Activated CD8-positive, alpha-beta memory T cell treated with anti-CD3 and anti-CD28 coated beads, Interleukin-2, amount 50 U/mL, for 1 hour (primary cell): ENCODE results near the gene LPAR3.

Source experiments
- DNase-seq: peaks from one replicate; pipeline ENCODE4 v3.0.0-alpha.2; 2020; ENCODE audit errors: extremely low read depth

LPAR3 gene

DNA sequence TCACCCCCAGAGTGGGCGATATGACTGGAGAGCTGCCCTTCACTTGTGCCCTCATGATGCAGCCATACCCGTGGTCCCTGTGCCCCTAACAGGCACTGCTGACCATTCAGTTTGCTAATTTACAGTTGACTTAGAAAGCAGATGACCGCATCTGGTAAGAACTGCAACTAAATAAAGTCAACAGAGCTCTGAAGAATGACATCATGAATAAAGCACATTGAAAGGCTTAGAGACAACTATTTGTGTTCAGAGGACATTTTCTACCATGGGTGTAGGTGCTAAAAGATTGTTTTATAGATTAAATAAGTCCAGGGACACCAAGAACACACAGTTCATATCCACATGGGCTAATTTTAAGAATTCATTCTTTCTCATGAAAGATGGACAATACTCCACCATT, 65.5 kb downstream of the LPAR3 start:
- DNase-seq, result no peak

DNA sequence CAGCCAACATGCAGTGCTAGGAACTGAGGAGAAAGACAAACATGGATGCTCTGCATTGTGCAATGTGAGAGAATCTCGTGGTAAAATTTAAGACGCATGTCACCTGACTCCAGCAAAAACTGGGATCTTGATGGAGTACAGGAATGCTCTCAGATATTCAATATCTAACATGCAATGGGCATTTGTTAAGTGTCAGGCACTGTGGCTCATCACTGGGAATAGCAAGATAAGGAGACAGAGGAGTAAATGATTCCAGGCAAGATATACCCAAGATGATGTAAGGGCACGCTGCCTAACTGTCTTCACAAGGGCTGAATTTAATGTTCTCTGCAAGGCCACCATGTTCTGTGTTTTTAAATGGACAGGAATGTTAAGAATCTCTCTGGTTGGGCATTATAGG, 67.8 kb downstream of the LPAR3 start:
- no peak for DNase-seq

- DNase-seq, result no peak
Measured at GRCh38 chr1:84823991-84824390, 69.0 kb downstream of the LPAR3 start.

GRCh38 chr1:84823511-84823910, 69.5 kb downstream of the LPAR3 start:
- no peak for DNase-seq

DNA sequence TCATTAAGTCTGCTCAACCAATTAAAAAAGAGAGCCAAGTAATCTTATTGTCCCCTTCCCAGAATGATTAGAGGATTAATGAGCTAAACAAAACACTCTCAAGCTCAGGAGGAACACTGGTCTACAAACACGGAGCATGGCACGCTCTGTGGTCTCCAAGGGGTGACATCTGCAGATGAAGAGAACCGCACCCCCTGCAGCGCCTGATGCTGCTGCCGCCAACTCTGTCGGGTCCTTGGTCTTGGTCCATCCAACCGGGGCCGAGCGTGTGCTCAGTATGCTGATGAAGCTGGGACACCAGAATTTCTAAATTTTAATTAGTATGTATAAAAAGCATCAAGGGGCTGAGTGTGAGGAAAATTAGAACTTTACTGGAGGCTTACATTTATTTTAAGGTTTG, 82.7 kb downstream of the LPAR3 start:
- no peak for DNase-seq

GRCh38 chr1:84809023-84809422, 84.0 kb downstream of the LPAR3 start:
- DNase-seq, result no peak

DNA sequence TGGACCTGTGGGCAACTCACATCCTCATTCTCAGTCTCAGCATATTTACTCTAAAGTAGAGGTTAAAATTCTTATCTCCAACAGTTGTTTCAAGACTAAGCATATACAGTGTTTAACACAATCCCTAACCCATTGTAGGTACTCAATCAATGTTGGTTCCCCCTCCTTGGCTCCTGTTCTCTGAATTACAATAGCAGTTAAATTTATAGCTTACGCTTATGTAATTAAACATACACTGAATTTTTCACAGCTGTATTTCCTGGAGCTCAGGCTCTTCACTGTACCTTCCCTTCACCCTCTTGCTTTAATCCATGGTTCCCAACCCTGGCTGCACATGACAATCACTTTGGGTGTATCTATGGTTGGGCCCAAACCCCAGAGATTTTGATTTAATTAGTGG, 89.4 kb downstream of the LPAR3 start:
- DNase-seq, result no peak

DNA sequence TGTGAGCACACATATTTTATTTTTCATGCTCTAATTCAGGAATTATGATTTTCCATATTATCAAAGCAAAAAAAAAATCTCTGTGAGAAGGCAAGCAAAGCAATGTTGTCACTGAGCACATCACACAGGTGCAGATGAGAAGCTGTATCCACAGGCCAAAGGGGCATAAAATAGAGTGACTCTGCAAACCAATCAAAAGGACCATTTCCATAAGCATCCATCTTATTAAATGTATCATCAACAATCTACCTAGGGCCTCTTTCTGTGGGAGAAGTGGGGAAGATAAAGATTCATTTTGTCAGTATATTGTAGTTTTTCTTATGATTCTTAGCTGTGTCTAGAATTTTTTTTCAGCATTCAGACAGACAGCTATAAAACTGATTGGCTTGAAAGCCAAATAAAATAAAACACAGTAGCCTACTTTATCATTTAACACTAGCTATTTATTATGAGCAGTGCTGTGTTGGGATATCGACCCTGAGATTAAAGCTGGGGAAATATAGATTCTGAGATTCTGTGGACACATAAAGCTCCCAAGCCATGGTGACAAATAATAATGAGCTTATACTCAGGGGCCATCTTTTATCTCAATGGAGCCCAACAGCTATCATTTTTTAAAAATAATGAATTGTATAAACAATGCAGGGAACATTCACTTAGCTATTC, 90.3 kb downstream of the LPAR3 start:
- no peak for DNase-seq

DNA sequence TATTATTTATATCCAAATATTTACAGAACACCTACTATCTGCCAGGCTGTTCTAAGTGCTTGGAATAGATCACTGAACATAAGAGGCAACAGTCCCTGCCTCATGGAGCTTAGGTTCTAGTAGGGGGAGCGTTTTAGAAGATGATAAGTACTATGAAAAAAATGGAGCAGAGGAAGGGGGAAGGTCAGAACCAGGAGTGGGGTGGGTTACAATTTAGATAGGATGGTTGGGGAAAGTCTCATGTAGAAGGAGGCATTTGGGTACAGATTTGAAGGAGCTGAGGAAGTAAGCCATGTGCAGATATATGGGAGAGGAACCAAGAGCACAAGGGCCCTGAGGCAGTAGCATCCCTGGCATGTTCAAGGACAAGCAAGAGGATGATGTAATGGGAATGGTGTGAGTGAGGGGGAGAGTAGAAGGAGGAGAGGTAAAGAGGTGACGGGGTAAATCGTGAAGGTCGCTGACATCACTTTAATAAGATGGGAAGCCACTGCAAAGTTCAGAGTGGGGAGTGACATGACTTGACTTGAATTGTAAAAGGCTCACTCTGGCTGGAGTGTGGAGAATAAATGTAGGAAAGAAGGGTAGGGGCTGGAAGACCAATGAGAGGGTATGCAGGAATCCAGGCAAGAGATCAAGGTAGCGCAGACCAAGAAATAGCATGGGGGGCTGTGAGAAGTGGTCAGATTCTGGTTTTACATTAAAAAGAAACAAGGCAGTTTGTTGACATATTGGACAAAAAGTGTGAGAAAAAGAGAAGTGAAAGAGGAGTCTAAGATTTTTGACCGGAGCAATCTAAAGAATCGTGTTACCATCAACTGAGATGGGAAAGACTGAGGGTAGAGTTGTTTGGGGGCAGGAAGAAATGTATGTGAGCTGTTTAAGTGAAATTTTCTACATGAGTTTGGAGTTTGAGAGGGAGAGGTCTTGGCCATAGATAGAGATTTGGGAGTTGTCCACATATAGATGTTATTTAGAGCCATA, 92.6 kb downstream of the LPAR3 start:
- no peak for DNase-seq

DNA sequence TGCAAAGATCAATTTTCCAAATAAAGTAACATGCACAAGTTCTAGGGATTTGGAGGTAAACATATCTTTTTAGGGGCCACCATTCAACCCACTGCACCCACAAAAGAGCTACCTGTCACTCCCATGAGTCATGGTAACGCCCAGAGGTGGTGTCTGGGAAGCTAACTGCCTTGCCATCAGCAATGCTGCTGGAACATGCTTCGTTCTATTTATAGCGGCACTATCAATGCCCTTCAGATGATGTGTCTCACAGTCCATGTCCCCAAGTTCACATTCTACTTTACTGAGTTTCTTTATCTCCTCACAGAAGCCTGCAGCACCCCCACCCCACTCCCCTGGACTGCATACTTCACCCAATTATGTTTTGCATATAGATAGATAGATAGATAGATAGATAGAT, 95.4 kb downstream of the LPAR3 start:
- no peak for DNase-seq

DNA sequence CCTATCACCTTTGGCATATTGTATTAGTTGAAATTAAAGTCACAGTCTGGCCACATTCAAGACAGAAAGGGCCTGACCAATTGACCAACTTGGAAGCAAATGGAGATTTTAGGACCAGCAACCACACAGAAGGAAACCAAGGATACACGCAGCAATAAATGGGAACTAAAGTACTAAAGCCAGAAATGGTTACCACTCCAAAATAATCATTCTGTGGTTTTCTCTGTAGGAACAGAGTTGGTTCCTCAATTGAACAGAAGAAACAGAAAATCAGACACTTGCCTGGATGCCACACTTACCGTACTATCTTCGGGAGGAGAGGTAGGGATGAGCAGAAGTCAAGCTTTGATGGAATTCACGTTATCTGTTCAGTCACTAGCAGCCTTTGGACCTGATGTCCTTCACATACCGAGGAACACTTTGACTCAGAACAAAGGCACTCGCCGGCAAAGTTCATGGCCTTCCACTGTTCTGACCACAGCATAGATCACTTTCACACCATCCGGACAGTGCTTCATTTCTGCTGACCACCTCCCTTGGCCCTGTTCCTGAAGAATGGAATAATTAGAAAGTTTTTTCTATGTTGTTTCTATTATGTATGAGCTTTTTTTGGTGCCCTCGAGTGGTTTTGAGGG, 96.9 kb downstream of the LPAR3 start:
- no peak for DNase-seq

GRCh38 chr1:84795213-84795612, 97.8 kb downstream of the LPAR3 start:
- no peak for DNase-seq

DNA sequence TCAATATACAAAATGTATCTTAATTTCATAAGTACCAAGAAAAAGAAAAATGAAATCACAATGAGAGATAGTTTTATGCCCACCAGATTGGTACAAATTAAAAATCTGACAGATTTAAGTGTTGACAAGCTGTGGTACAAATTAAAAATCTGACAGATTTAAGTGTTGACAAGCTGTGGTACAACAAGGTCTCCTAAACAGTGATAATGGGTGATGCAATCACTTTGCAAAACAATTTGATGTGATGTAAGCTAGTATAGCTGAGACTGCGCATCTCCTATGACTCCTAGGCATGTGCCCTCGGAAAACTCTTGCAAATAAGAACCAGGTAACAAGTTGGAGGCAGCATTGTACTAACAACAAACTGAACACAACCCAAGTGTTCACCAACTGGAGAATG, 100.6 kb downstream of the LPAR3 start:
- no peak for DNase-seq

DNA sequence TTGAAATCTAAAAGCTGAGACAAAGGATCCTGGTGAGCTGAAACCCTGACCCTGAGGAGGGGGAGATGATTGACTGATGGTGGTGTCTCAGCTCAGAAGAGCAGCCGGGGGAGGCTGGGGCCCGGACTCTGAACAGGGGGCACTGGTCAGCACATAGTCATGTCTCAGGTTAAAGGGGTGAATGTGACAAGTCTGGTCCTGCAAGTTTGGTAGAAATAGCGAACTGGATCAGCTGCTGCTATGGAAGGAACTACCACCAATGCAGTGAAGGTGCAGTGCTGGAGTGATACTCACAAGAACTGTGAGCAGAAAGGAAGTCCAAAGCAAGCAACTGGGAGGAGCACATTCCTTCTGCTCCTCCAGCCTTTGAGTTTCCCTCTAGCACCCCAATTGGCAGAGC, 104.0 kb downstream of the LPAR3 start:
- DNase-seq, result no peak

DNA sequence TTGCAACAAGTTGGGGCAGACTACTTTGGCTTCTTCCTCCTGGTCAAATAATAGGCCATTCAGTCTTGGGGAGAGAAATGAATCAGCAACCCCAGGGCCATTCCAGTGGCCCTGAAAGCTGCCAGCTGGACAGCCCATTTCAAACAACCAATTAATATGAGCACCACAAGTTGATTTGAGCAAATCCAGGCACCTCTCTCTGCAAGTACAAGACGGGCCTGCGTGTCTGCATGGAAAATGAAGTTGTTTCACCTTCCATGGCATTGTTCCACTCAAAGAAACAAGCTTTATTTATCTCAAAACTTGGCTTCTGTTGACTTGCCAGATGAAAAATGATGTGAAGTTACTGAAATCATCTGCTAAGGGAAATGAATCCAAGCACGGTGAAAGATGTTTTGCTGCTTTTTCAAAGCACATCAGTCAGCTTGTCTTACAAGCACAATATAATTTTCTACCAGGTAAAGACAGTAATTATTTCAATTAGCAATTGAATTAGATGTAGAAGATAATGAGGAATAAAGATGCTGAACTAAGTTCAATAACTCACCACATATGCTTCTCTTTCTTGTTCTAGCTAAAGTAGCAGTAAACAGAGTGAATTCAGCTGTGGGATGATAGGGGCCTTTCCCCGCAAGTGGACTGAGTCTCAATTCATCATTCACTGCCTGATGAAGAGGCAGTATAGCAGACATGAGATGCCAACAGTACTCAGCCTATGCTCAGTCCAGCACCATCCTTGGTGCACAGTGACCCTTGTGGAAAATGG, 107.6 kb downstream of the LPAR3 start:
- no peak for DNase-seq

DNA sequence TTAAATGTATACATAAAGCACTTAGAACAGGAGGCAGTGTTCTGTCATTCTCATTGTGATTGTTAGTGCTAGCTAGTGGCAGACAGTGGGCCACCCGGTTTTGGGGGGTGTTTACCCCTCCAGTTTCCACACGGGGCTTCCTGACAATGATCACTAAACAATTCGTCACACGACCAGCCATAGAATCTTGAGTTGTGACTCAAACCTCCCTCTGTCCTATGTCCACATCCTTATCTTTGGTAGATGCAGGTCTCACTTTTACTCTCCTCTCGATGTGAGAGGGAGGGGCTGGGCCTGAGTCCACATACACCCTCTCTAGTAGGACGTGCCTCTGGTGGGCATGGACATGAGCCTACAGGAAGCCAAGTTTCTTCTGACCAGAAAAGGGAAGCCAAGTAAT, 110.1 kb downstream of the LPAR3 start:
- no peak for DNase-seq

DNA sequence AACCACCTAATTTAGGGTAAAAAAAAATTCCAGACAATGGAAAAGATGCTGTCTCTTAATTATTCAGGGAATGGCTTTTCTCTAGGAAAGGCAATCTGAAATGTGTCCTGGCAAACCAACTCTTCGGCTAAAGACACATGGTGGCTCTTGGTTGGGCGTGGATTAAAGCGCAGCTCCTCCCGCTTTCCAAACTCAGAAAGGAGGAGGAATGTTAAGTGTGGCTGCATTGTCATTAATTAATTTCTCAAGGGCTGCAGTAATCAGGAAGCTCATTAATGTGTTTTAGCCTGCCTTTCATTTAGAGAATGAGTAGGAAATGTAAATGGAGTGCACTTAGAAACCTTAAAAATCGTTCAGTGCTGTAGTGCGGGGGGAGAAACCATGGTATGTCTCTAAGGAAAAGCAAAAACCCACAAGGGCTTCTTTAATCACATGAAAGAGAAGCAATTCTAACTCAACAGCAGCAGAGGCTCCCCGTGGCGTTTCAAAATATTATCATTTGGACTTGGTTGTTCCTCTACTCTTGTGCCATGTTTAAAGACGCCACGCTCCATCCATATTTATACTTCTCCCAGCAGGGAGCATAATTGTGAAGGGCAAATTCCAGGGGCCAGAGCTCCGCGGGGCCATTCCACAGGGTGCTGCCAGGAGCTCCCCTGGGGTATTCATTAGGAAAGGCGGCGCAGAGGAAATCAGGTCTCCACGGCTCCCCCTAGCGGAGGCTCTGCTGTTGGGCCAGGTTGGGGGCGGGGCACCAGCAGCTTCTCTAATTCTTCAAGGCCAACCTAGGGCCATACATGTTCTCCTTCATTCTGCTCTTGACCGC, 110.8 kb downstream of the LPAR3 start:
- DNase-seq, result peak; percentile 47

DNA sequence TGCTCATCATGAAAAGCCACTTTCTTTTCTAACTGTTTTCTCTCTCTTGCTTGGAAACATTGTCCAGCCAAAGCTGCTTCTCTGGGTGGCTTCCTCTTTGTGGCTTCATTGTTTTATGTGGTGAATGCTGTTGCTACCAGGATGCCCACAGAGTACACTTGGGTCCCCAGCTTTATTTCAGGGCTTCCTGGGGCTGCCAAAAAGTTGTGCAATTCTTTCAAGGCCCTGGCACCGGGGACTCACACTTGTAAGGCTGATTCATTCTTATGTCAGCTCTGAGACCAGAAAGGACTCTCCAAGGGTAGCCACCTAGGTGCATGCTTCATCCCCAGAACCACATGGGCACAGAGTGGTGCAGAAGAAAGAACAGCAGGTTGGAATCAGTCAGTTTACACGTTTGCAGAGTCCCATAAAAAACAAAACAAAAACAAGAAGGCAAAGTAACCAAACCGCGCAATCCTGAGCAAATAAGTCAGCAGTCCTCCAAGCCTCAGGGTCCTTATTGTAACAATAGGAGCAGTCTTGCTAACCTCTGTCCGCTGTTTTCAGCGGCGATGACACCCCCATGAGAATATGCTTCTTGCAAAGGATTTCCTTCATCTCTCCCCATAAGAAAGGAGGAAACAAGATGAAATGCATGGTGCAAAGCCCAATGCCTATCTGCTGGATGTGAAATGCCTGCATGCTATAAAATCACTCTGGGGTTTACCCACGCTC, 112.8 kb downstream of the LPAR3 start:
- no peak for DNase-seq

GRCh38 chr1:84776639-84777038, 116.4 kb downstream of the LPAR3 start:
- DNase-seq, result no peak

DNA sequence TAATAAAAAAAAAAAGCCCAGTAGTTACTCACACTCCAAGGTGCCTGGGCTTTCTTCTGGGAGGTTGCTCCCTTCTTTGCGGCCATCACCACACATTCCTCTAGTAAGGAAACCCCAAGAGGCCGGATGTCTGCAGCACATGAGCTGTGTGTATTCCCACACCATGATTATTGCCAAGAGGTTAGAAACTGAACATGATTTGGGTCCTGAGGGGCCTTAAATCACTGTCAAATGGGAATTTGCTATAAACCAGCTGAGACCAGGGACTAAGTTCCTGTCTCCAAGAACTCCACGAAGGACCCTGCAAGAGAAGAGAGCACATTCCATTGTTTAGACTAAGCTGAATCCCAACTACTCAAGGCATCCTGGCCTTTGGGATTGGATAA, 117.5 kb downstream of the LPAR3 start:
- DNase-seq, result no peak
